ENCODE data around the gene CGB2. TPM values are rescaled to one million over a fixed set of nuclear protein-coding genes. Genes with fewer than 3 reads are reported as not detected.
"Not testable (repeated sequence)": the region's sequence is repeated elsewhere in the genome, so short reads cannot be mapped to it uniquely, and the experiment has no call there.

CGB2 gene
- not detected for total RNA-seq

- 27 to 87% (median 59%) methylated on average over 2 to 14 of the region's 28 CpGs; no CpG with 5 or more reads in 5 of the 10 experiments for WGBS, 10 experiments
- H3K27ac ChIP-seq; H3K4me1 ChIP-seq (replicated peaks in 1 of 2); in situ Hi-C loops (cut with MboI; ENCODE audit: low pct_unique_long_range_greater_than_20kb in 2 of 9, low sequenced_read_pairs in 9 of 9, unreplicated experiment in 9 of 9); H3K4me3 ChIP-seq: not testable (repeated sequence)
- peak in 1 of 8 experiments; percentile 23 for ATAC-seq (replicated peaks in 6 of 8)
Measured at GRCh38 chr19:49031642-49032301, at the start of gene CGB2. CGB2 (plus strand) TSS chr19:49031890; CDS start chr19:49032096, 206 bp downstream.

- WGBS, 10 experiments = 80 to 100% (median 93%) methylated on average over 1 to 5 of the region's 9 CpGs; no CpG with 5 or more reads in 6 of the 10 experiments
- ATAC-seq (replicated peaks in 6 of 8) = peak in 1 of 8 experiments; percentile 37
- no peaks in the 10 kb centered on the region for H3K4me1 ChIP-seq (replicated peaks in 1 of 2)
- in situ Hi-C loops (cut with MboI; ENCODE audit: low pct_unique_long_range_greater_than_20kb in 2 of 9, low sequenced_read_pairs in 9 of 9, unreplicated experiment in 9 of 9) = no loop called here
- H3K4me3 ChIP-seq = no peak overlapping the region
- H3K27ac ChIP-seq = no peak overlapping the region
Measured at GRCh38 chr19:48982280-48982679, 49.4 kb upstream of the CGB2 start.

DNA sequence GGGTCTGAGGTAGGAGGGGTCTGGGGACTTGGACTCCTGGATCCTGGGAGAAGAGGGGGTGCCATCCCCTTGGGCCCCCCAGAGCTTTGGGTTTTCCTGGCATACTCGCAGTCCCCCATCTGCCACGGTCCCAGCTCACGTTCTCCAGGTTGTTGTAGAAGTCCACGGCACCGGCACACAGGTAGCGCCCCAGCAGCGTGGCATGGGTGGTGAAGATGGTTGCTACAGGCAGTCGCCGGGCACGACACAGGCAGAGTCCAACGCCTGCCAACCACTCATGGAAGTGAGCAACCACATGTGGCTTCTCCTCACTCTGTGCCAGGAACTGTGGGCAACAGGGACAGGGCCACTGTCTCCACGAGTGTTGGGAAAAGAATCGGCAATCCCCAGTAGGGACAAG is 46.0 kb upstream of the CGB2 start:
- 100% methylated on average over 1 of the region's 13 CpGs; no CpG with 5 or more reads in 9 of the 10 experiments for WGBS, 10 experiments
- Histone ChIP-seq H3K4me1 (replicated peaks in 1 of 2) (no peaks in the 10 kb centered on the region), H3K27ac (no peak overlapping the region), H3K4me3 (no peak overlapping the region)
- in situ Hi-C loops (cut with MboI; ENCODE audit: low pct_unique_long_range_greater_than_20kb in 2 of 9, low sequenced_read_pairs in 9 of 9, unreplicated experiment in 9 of 9) = no loop called here
- peak in 1 of 8 experiments; percentile 3 for ATAC-seq (replicated peaks in 6 of 8)

- in situ Hi-C loops (cut with MboI; ENCODE audit: low pct_unique_long_range_greater_than_20kb in 2 of 9, low sequenced_read_pairs in 9 of 9, unreplicated experiment in 9 of 9) = no loop called here
- no peak for ATAC-seq (replicated peaks in 6 of 8)
- 92 to 100% (median 100%) methylated on average over 1 to 3 of the region's 3 CpGs; no CpG with 5 or more reads in 5 of the 10 experiments for WGBS, 10 experiments
- H3K4me3 ChIP-seq = no peak overlapping the region
- H3K27ac ChIP-seq = no peak overlapping the region
- H3K4me1 ChIP-seq (replicated peaks in 1 of 2) = no peaks in the 10 kb centered on the region
Measured at GRCh38 chr19:48986211-48986610, 45.5 kb upstream of the CGB2 start.

- Histone ChIP-seq H3K4me3 (no peak overlapping the region), H3K4me1 (replicated peaks in 1 of 2) (peaks cover 8 to 9% of the 10 kb centered on the region in 2 donors), H3K27ac (no peak overlapping the region)
- ATAC-seq (replicated peaks in 6 of 8) = no peak
- 61 to 100% (median 87%) methylated on average over 1 to 6 of the region's 7 CpGs; no CpG with 5 or more reads in 1 of the 10 experiments for WGBS, 10 experiments
- in situ Hi-C loops (cut with MboI; ENCODE audit: low pct_unique_long_range_greater_than_20kb in 2 of 9, low sequenced_read_pairs in 9 of 9, unreplicated experiment in 9 of 9) = no loop called here
Measured at GRCh38 chr19:48987323-48987722, 44.4 kb upstream of the CGB2 start.

GRCh38 chr19:48988286-48988685 is 43.4 kb upstream of the CGB2 start:
- peaks cover 8 to 9% of the 10 kb centered on the region in 2 donors for H3K4me1 ChIP-seq (replicated peaks in 1 of 2)
- 76 to 100% (median 92%) methylated on average over 3 to 5 of the region's 7 CpGs; no CpG with 5 or more reads in 4 of the 10 experiments for WGBS, 10 experiments
- ATAC-seq (replicated peaks in 6 of 8) = no peak
- in situ Hi-C loops (cut with MboI; ENCODE audit: low pct_unique_long_range_greater_than_20kb in 2 of 9, low sequenced_read_pairs in 9 of 9, unreplicated experiment in 9 of 9) = no loop called here
- no peak overlapping the region for H3K4me3 ChIP-seq
- no peak overlapping the region for H3K27ac ChIP-seq

DNA sequence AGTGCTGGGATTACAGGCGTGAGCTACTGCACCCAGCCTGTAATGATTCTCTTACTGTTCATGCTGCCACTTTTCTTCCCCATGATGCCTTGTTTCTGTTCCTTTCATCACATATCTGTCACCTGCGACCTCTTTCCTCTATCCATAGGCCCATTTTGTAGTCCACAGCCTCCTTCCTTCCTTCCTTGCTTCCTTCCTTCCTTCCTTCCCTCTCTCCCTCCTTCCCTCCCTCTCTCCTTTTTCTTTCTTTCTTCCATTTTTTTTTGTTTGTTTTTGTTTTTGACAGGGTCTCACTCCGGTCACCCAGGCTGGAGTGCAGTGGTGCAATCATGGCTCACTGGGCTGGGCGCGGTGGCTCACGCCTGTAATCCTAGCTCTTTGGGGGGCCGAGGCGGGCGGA is 42.8 kb upstream of the CGB2 start:
- whole genome bisulfite sequencing, 10 experiments = 86 to 100% (median 95%) methylated on average over 1 to 9 of the region's 9 CpGs; no CpG with 5 or more reads in 1 of the 10 experiments
- Histone ChIP-seq H3K4me1 (replicated peaks in 1 of 2) (peaks cover 8 to 9% of the 10 kb centered on the region in 2 donors), H3K27ac (no peak overlapping the region), H3K4me3 (no peak overlapping the region)
- in situ Hi-C loops (cut with MboI; ENCODE audit: low pct_unique_long_range_greater_than_20kb in 2 of 9, low sequenced_read_pairs in 9 of 9, unreplicated experiment in 9 of 9) = no loop called here
- ATAC-seq (replicated peaks in 6 of 8) = no peak

- 20 to 100% (median 100%) methylated on average over 1 to 5 of the region's 17 CpGs; no CpG with 5 or more reads in 5 of the 10 experiments for WGBS, 10 experiments
- peaks cover 13 to 14% of the 10 kb centered on the region in 2 donors for H3K4me1 ChIP-seq (replicated peaks in 1 of 2)
- no peak for ATAC-seq (replicated peaks in 6 of 8)
- no peak overlapping the region for H3K4me3 ChIP-seq
- no peak overlapping the region for H3K27ac ChIP-seq
- in situ Hi-C loops (cut with MboI; ENCODE audit: low pct_unique_long_range_greater_than_20kb in 2 of 9, low sequenced_read_pairs in 9 of 9, unreplicated experiment in 9 of 9) = no loop called here
Measured at GRCh38 chr19:48989701-48990291, 41.9 kb upstream of the CGB2 start.

DNA sequence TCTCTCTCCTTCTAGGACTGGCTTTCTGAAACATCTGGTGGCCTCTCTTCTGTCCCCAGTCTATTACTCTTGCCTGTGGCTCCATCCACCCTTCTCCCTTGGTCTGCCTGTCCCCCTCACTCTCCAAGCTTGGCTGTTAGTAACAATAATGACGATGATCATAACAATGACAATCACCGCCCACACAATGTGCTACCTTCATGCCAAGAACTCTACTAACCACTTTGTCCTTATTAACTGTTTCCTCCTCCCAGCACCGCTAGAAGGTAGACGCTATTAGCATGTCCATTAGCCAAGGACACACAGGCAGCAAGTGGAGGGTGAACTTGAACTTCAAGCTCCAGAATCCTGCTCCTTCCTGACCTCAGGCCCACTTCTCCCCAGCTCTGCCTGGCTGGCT is 41.3 kb upstream of the CGB2 start:
- H3K27ac ChIP-seq = no peak overlapping the region
- no peak overlapping the region for H3K4me3 ChIP-seq
- ATAC-seq (replicated peaks in 6 of 8) = no peak
- H3K4me1 ChIP-seq (replicated peaks in 1 of 2) = peaks cover 14 to 15% of the 10 kb centered on the region in 2 donors
- 48 to 100% (median 60%) methylated on average over 2 to 4 of the region's 4 CpGs; no CpG with 5 or more reads in 3 of the 10 experiments for WGBS, 10 experiments
- in situ Hi-C loops (cut with MboI; ENCODE audit: low pct_unique_long_range_greater_than_20kb in 2 of 9, low sequenced_read_pairs in 9 of 9, unreplicated experiment in 9 of 9) = no loop called here

DNA sequence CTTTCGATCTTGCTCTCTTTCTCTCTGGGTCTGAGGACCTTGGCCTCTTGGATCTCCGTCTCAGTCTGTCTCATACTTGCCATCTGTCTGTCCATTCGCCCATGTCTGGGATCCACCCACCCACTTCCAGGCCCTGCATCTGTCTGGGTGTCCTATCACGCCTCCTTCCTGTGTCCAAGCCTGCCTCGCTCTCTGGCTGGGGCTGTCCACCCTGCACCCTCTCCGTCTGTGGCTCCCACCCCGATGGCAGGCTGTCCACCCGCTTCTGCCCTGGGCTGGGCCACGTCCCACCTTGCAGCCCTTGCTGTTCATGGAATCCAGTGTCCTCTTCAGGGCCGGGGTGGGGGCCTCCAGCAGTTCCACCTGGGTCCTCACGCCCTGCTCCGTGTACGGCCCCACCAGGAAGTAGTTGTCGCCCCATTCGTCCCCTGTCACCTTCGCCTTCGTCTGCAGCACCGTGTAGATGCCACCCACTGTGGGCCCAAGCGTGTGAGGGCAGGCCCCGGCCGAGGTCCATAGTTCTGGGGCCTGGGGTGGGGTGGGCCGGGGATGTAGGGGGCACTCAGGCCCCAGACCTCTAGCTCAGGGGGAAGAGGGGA is 40.6 kb upstream of the CGB2 start:
- in situ Hi-C loops (cut with MboI; ENCODE audit: low pct_unique_long_range_greater_than_20kb in 2 of 9, low sequenced_read_pairs in 9 of 9, unreplicated experiment in 9 of 9) = no loop called here
- peaks cover 14 to 15% of the 10 kb centered on the region in 2 donors for H3K4me1 ChIP-seq (replicated peaks in 1 of 2)
- no peak for ATAC-seq (replicated peaks in 6 of 8)
- no peak overlapping the region for H3K27ac ChIP-seq
- no peak overlapping the region for H3K4me3 ChIP-seq
- WGBS, 10 experiments = 88 to 100% (median 94%) methylated on average over 1 to 5 of the region's 22 CpGs; no CpG with 5 or more reads in 7 of the 10 experiments

- Histone ChIP-seq H3K27ac (peak overlapping the region in 1 of 2 donors; percentile 40), H3K4me1 (replicated peaks in 1 of 2) (peaks cover 14 to 15% of the 10 kb centered on the region in 2 donors), H3K4me3 (peak overlapping the region; percentile 49 to 66 (median 53))
- in situ Hi-C loops (cut with MboI; ENCODE audit: low pct_unique_long_range_greater_than_20kb in 2 of 9, low sequenced_read_pairs in 9 of 9, unreplicated experiment in 9 of 9) = no loop called here
- 0 to 17% (median 8%) methylated on average over 1 to 4 of the region's 8 CpGs; no CpG with 5 or more reads in 7 of the 10 experiments for WGBS, 10 experiments
- ATAC-seq (replicated peaks in 6 of 8) = peak in 3 of 8 experiments; percentile 24 to 39 (median 26)
Measured at GRCh38 chr19:48991873-48992580, 39.7 kb upstream of the CGB2 start.

- peak overlapping the region; percentile 49 to 66 (median 53) for H3K4me3 ChIP-seq
- in situ Hi-C loops (cut with MboI; ENCODE audit: low pct_unique_long_range_greater_than_20kb in 2 of 9, low sequenced_read_pairs in 9 of 9, unreplicated experiment in 9 of 9) = no loop called here
- H3K27ac ChIP-seq = peak overlapping the region; percentile 48 to 55
- WGBS, 10 experiments = 0 to 2% (median 0%) methylated on average over 1 to 10 of the region's 20 CpGs; no CpG with 5 or more reads in 4 of the 10 experiments
- H3K4me1 ChIP-seq (replicated peaks in 1 of 2) = peaks cover 14 to 15% of the 10 kb centered on the region in 2 donors
- peak in 2 of 8 experiments; percentile 2 to 4 for ATAC-seq (replicated peaks in 6 of 8)
Measured at GRCh38 chr19:48992581-48993174, 39.0 kb upstream of the CGB2 start.

Data from motor neuron (in vitro differentiated cells).